DOHH2 (cell line): ENCODE measurements around the gene BTF3L4.
"Not testable (repeated sequence)": the region's sequence is repeated elsewhere in the genome, so short reads cannot be mapped to it uniquely, and the experiment has no call there.

Source experiments
- H3F3A ChIP-seq: fragments of 200-600 bp; sonication (generic), shearing (Covaris generic); 2 replicates; pipeline ENCODE4 v1.6.0; 2016; ENCODE audit warnings: antibody characterized with exemption, mild to moderate bottlenecking; ENCODE audit not compliant: control insufficient read depth, insufficient read depth
- H3K27ac ChIP-seq: fragments of 200-600 bp; sonication (generic); 2 replicates; pipeline ENCODE4 v1.5.1; 2014; ENCODE audit warnings: low read depth, mild to moderate bottlenecking, low read length, moderate library complexity
- H3K27me3 ChIP-seq: fragments of 200-600 bp; sonication (generic); 2 replicates; pipeline ENCODE4 v1.6.1; 2014; ENCODE audit warnings: mild to moderate bottlenecking, low read length, mixed read lengths; ENCODE audit not compliant: control insufficient read depth
- H3K36me3 ChIP-seq: fragments of 200-600 bp; sonication (generic); 2 replicates; pipeline ENCODE4 v1.6.1; 2014; ENCODE audit warnings: mild to moderate bottlenecking, low read length, moderate library complexity, mixed read lengths; ENCODE audit not compliant: control insufficient read depth
- H3K4me1 ChIP-seq: fragments of 200-600 bp; sonication (generic); 2 replicates; pipeline ENCODE4 v1.6.1; 2014; ENCODE audit warnings: mild to moderate bottlenecking, low read length, mixed read lengths; ENCODE audit not compliant: control insufficient read depth
- H3K4me2 ChIP-seq: fragments of 200-600 bp; sonication (generic); 2 replicates; pipeline ENCODE4 v1.6.0; 2014; ENCODE audit warnings: mild to moderate bottlenecking, low read length, moderate library complexity
- H3K4me3 ChIP-seq: fragments of 200-600 bp; sonication (generic); 2 replicates; pipeline ENCODE4 v1.5.1; 2014; ENCODE audit warnings: mild to moderate bottlenecking, low read length, mixed read lengths
- H3K79me2 ChIP-seq: fragments of 200-600 bp; sonication (generic); 2 replicates; pipeline ENCODE4 v1.6.1; 2014; ENCODE audit warnings: mild to moderate bottlenecking, low read length, mixed read lengths; ENCODE audit not compliant: control insufficient read depth
- H3K9me2 ChIP-seq: fragments of 200-600 bp; sonication (generic); replicated peaks from 2 replicates; pipeline ENCODE4 v1.6.1; 2014; ENCODE audit warnings: mild to moderate bottlenecking, low read length, mixed read lengths; ENCODE audit not compliant: control insufficient read depth
- H3K9me3 ChIP-seq: fragments of 200-600 bp; sonication (generic); 2 replicates; pipeline ENCODE4 v1.6.1; 2014; ENCODE audit warnings: antibody characterized with exemption, low read length, mixed read lengths; ENCODE audit not compliant: control insufficient read depth, insufficient read depth
- H4K20me1 ChIP-seq: fragments of 200-600 bp; sonication (generic); 2 replicates; pipeline ENCODE4 v1.6.0; 2014; ENCODE audit warnings: low read depth, mild to moderate bottlenecking, antibody characterized with exemption, low read length, moderate library complexity; ENCODE audit not compliant: control insufficient read depth, insufficient read depth
- CTCF ChIP-seq: fragments of 200-600 bp; sonication (generic); IDR thresholded peaks from one replicate; pipeline ENCODE4 v1.5.1; 2014; ENCODE audit warnings: antibody characterized with exemption, mild to moderate bottlenecking, low read depth, low read length; ENCODE audit not compliant: poor library complexity, severe bottlenecking
- EZH2phosphoT487 ChIP-seq: fragments of 200-600 bp; sonication (generic); IDR thresholded peaks from 2 replicates; pipeline ENCODE4 v1.6.1; 2017; ENCODE audit warnings: borderline replicate concordance, mild to moderate bottlenecking, antibody characterized with exemption, low read length, moderate library complexity, mixed read lengths

BTF3L4 gene

GRCh38 chr1:52070704-52071103 lies 14.6 kb downstream of the BTF3L4 start:
- Histone ChIP-seq H3K4me2 (no peak overlapping the region), H3K9me2 (no peaks in the 10 kb centered on the region), H3K36me3 (peaks cover 61% of the 10 kb centered on the region), H3K27ac (no peak overlapping the region), H4K20me1 (no peaks in the 10 kb centered on the region), H3K4me1 (no peaks in the 10 kb centered on the region), H3K9me3 (no peaks in the 10 kb centered on the region), H3F3A (no peaks in the 10 kb centered on the region), H3K4me3 (no peak overlapping the region), H3K27me3 (no peaks in the 10 kb centered on the region), H3K79me2 (peaks cover 66% of the 10 kb centered on the region)
- no peak for TF ChIP-seq CTCF
- TF ChIP-seq EZH2phosphoT487 = no peak

GRCh38 chr1:52072291-52072690 lies 16.2 kb downstream of the BTF3L4 start:
- no peak overlapping the region for H3K27ac ChIP-seq
- peaks cover 56% of the 10 kb centered on the region for H3K36me3 ChIP-seq
- no peak overlapping the region for H3K4me2 ChIP-seq
- no peaks in the 10 kb centered on the region for H3F3A ChIP-seq
- no peaks in the 10 kb centered on the region for H4K20me1 ChIP-seq
- peaks cover 71% of the 10 kb centered on the region for H3K79me2 ChIP-seq
- no peaks in the 10 kb centered on the region for H3K27me3 ChIP-seq
- H3K4me3 ChIP-seq = no peak overlapping the region
- no peaks in the 10 kb centered on the region for H3K9me2 ChIP-seq
- TF ChIP-seq CTCF (no peak), EZH2phosphoT487 (no peak)
- H3K4me1 ChIP-seq = no peaks in the 10 kb centered on the region
- H3K9me3 ChIP-seq = no peaks in the 10 kb centered on the region

- H4K20me1 ChIP-seq, H3K9me3 ChIP-seq, H3K27me3 ChIP-seq, H3K4me1 ChIP-seq, H3K4me2 ChIP-seq, H3K9me2 ChIP-seq, H3K27ac ChIP-seq, H3F3A ChIP-seq, H3K4me3 ChIP-seq: not testable (repeated sequence)
- Histone ChIP-seq H3K36me3 (peaks cover 40% of the 10 kb centered on the region), H3K79me2 (peaks cover 62% of the 10 kb centered on the region)
These were observed 21.2 kb downstream of the BTF3L4 start for GRCh38 chr1:52077277-52077676.

GRCh38 chr1:52080014-52080415 lies 23.9 kb downstream of the BTF3L4 start:
- H3K4me1 ChIP-seq = no peaks in the 10 kb centered on the region
- H3F3A ChIP-seq = no peaks in the 10 kb centered on the region
- H3K36me3 ChIP-seq = peaks cover 41% of the 10 kb centered on the region
- H3K27ac ChIP-seq = no peak overlapping the region
- H3K4me3 ChIP-seq = no peak overlapping the region
- no peaks in the 10 kb centered on the region for H3K27me3 ChIP-seq
- H4K20me1 ChIP-seq = 0 out of 2 replicates have a peak, but pooled peaks cover 4% of the 10 kb centered on the region
- no peak overlapping the region for H3K4me2 ChIP-seq
- no peaks in the 10 kb centered on the region for H3K9me3 ChIP-seq
- H3K79me2 ChIP-seq = peaks cover 59% of the 10 kb centered on the region
- TF ChIP-seq CTCF (no peak), EZH2phosphoT487 (no peak)
- no peaks in the 10 kb centered on the region for H3K9me2 ChIP-seq

DNA sequence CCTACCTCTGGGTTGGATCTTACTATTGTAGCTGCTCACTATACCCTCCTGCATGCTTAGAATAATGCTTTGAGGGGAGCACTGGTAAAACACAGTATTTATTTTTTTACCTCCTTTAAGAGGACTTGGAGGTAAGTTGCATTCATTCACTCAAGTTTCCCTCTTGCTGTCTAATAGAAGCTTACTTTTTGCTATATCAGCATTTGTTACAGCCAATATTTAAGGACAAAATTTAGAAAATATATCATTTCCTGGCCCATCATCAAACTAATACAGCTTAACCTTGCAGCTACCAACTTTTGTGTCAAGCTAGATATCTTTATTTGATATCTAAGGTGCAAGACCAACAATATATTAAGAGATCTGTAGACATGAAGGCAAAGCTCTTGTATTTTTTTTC lies 31.8 kb downstream of the BTF3L4 start:
- H3K27me3 ChIP-seq, H3K4me2 ChIP-seq, H3K9me3 ChIP-seq, H3K9me2 ChIP-seq, H4K20me1 ChIP-seq, H3F3A ChIP-seq, H3K27ac ChIP-seq, H3K4me1 ChIP-seq, H3K4me3 ChIP-seq, H3K79me2 ChIP-seq: not testable (repeated sequence)
- peaks cover 47% of the 10 kb centered on the region for H3K36me3 ChIP-seq

GRCh38 chr1:52094300-52094699 lies 38.2 kb downstream of the BTF3L4 start:
- H4K20me1 ChIP-seq, H3K4me1 ChIP-seq, H3K9me3 ChIP-seq, H3K9me2 ChIP-seq, H3F3A ChIP-seq, H3K27ac ChIP-seq, H3K79me2 ChIP-seq, H3K4me2 ChIP-seq, H3K27me3 ChIP-seq, H3K4me3 ChIP-seq: not testable (repeated sequence)
- peaks cover 11% of the 10 kb centered on the region for H3K36me3 ChIP-seq
